ENCODE measurements around the gene A2M. TPM values are rescaled to one million over a fixed set of nuclear protein-coding genes. Genes with fewer than 3 reads are reported as not detected.

Gene A2M
- total RNA-seq, 1 experiment from 2014 or later = 1.2 TPM

- H3K9me3 Mint-ChIP-seq = peaks cover 3% of the 10 kb centered on the region in 2 experiments; a peak in 2 of 5 replicates
- no peak overlapping the region for H3K4me3 Mint-ChIP-seq
Measured at GRCh38 chr12:9034095-9034494, 81.6 kb downstream of the A2M start.

More at GRCh38 chr12:9034095-9034494, 81.6 kb downstream of the A2M start:
- Histone ChIP-seq H3K9me3 (ENCODE audit: control insufficient read depth, low read depth, low read length) (no peaks in the 10 kb centered on the region), H2AFZ (ENCODE audit: low read length) (no peak overlapping the region), H3K56ac (ENCODE audit: insufficient read length, low read depth, low read length) (no peak overlapping the region), H3K14ac (ENCODE audit: insufficient read depth, low read length) (no peak overlapping the region), H2BK20ac (ENCODE audit: low read depth, low read length, poor library complexity, severe bottlenecking) (no peak overlapping the region), H3K79me1 (ENCODE audit: insufficient read depth, low read depth, low read length, poor library complexity, severe bottlenecking) (no peaks in the 10 kb centered on the region), H3K27me3 (ENCODE audit: insufficient read depth, low read length) (no peaks in the 10 kb centered on the region), H2BK5ac (ENCODE audit: insufficient read length, low read length) (no peak overlapping the region), H4K8ac (replicated peaks; ENCODE audit: insufficient read length, low read depth, low read length) (no peak overlapping the region), H3K18ac (ENCODE audit: insufficient read length, low read depth, low read length) (no peak overlapping the region), H3K4me2 (ENCODE audit: insufficient read depth, insufficient read length, low read length) (no peak overlapping the region), H3K23ac (ENCODE audit: insufficient read length, low read depth, low read length) (no peak overlapping the region), H4K20me1 (ENCODE audit: control insufficient read depth, insufficient read depth, insufficient read length) (no peaks in the 10 kb centered on the region), H2BK15ac (ENCODE audit: low read depth, low read length) (no peak overlapping the region), H4K5ac (ENCODE audit: insufficient read length, low read depth, low read length) (no peak overlapping the region), H4K91ac (ENCODE audit: insufficient read length, low read depth, low read length) (no peak overlapping the region), H2BK12ac (ENCODE audit: insufficient read length, low read depth, low read length) (no peak overlapping the region), H2AK5ac (ENCODE audit: insufficient read length, low read length) (no peak overlapping the region), H3K27ac (ENCODE audit: insufficient read length, low read depth, low read length) (no peak overlapping the region), H3K4ac (ENCODE audit: low read depth, low read length) (no peak overlapping the region), H3K9ac (ENCODE audit: extremely low read depth, insufficient read length, low read length) (no peak overlapping the region), H3K23me2 (ENCODE audit: insufficient read length, low read depth, low read length, poor library complexity, severe bottlenecking) (no peaks in the 10 kb centered on the region), H2BK120ac (ENCODE audit: low read depth, low read length, poor library complexity, severe bottlenecking) (no peak overlapping the region), H3K4me1 (ENCODE audit: insufficient read depth, low read length) (no peaks in the 10 kb centered on the region), H3T11ph (ENCODE audit: low read length) (no peak overlapping the region), H3K79me2 (ENCODE audit: insufficient read depth, low read length) (no peaks in the 10 kb centered on the region)
- Mint-ChIP-seq H3K27ac (no peak overlapping the region), H3K27me3 (ENCODE audit: low read depth) (no peaks in the 10 kb centered on the region), H3K36me3 (ENCODE audit: insufficient read depth in 1 of 3, low read depth in 3 of 3) (peaks cover 2 to 4% (median 3%) of the 10 kb centered on the region in 3 experiments; a peak in 3 of 7 replicates), H3K4me1 (peaks cover 5 to 12% of the 10 kb centered on the region in 2 experiments)
- no peak for TF ChIP-seq CTCF (conservative IDR thresholded peaks at IDR 0.05)
- no CpG with 5 or more reads among the region's 6 CpGs for WGBS (ENCODE audit: extremely low coverage, insufficient read length, low lambda C conversion rate)
- no peak for DNase-seq

All from H9 (cell line).